Vagina (tissue), 2 donors: ENCODE data around the gene MLYCD. TPM values are rescaled to one million over a fixed set of nuclear protein-coding genes. Genes with fewer than 3 reads are reported as not detected.

Experiments
- DNase-seq, 2 donors: peaks; one replicate each; pipeline ENCODE4 v3.0.0-alpha.2; 2017; ENCODE audit errors: extremely low spot score in 2 of 2
- H3K27ac ChIP-seq: fragments of 200-600 bp; sonication (generic); one replicate; pipeline ENCODE4 v1.5.1; 2019
- H3K27me3 ChIP-seq: fragments of 200-600 bp; sonication (generic); one replicate; pipeline ENCODE4 v1.5.1; 2019
- H3K36me3 ChIP-seq, 2 donors: fragments of 200-600 bp; sonication (generic); one replicate each; pipeline ENCODE4 v1.5.1; 2017 to 2019
- H3K4me1 ChIP-seq: fragments of 200-600 bp; sonication (generic); one replicate; pipeline ENCODE4 v1.5.1; 2019
- H3K4me3 ChIP-seq, 2 donors: fragments of 200-600 bp; sonication (generic); 1 replicate in 1 of 2; 2 replicates in 1 of 2; pipeline ENCODE4 v1.5.1; 2016 to 2019
- H3K9me3 ChIP-seq: fragments of 200-600 bp; sonication (generic); one replicate; pipeline ENCODE4 v1.5.1; 2019
- CTCF ChIP-seq, 3 experiments: fragments of 450-650 bp in 2 of 3; fragments of 200-600 bp in 1 of 3; sonication (generic) in 1 of 3; IDR thresholded peaks; one replicate each; pipeline ENCODE4 v1.5.1; 2017 to 2019; ENCODE audit warnings: antibody characterized with exemption in 3 of 3, mild to moderate bottlenecking in 2 of 3, moderate library complexity in 2 of 3
- POLR2A ChIP-seq, 2 donors: fragments of 450-650 bp; IDR thresholded peaks; one replicate each; pipeline ENCODE4 v1.6.1; 2017; ENCODE audit warnings: antibody characterized with exemption in 2 of 2, mild to moderate bottlenecking in 2 of 2, moderate library complexity in 2 of 2
- POLR2AphosphoS5 ChIP-seq, 2 donors: sonication (generic); formaldehyde crosslinking; IDR thresholded peaks; one replicate each; pipeline ENCODE4 v1.9.0; 2017; ENCODE audit warnings: antibody characterized with exemption in 2 of 2, mild to moderate bottlenecking in 2 of 2, low read depth in 1 of 2; ENCODE audit not compliant: insufficient read depth in 1 of 2
- intact Hi-C: fragments of 100-400 bp; cut with DNase I; formaldehyde crosslinking; loops from one replicate; pipeline ENCODE4 v1.15.1; 2023
- total RNA-seq: library from RNA; depleted of rRNA; stranded (reverse); fragments of >200 nt; gene quantifications from one replicate; pipeline ENCODE4 v1.2.3, GENCODE V29; 2016

Gene MLYCD
- total RNA-seq, 1 donor from 2014 or later: 8.8 TPM

- no peak for TF ChIP-seq CTCF (IDR thresholded peaks at IDR 0.05)
- no peak for TF ChIP-seq POLR2A (IDR thresholded peaks at IDR 0.05)
- no peak for TF ChIP-seq POLR2AphosphoS5 (IDR thresholded peaks at IDR 0.05; ENCODE audit: insufficient read depth in 1 of 2, low read depth in 1 of 2)
- H3K4me1 ChIP-seq: peaks cover 36% of the 10 kb centered on the region
Measured at GRCh38 chr16:83901101-83901500, 2.2 kb downstream of the MLYCD start.

GRCh38 chr16:83903751-83904150 lies 4.8 kb downstream of the MLYCD start:
- intact Hi-C loops: no loop called here
- no peak for TF ChIP-seq POLR2A (IDR thresholded peaks at IDR 0.05)
- TF ChIP-seq CTCF (IDR thresholded peaks at IDR 0.05): no peak
- TF ChIP-seq POLR2AphosphoS5 (IDR thresholded peaks at IDR 0.05; ENCODE audit: insufficient read depth in 1 of 2, low read depth in 1 of 2): no peak
- Histone ChIP-seq H3K9me3 (no peaks in the 10 kb centered on the region), H3K4me1 (peaks cover 26% of the 10 kb centered on the region), H3K27me3 (no peaks in the 10 kb centered on the region), H3K27ac (no peak overlapping the region), H3K36me3 (peaks cover 0 to 11% of the 10 kb centered on the region in 2 donors), H3K4me3 (no peak overlapping the region)
- DNase-seq: no peak

More at GRCh38 chr16:83901101-83901500, 2.2 kb downstream of the MLYCD start:
- no peaks in the 10 kb centered on the region for H3K27me3 ChIP-seq
- DNase-seq: no peak
- no peaks in the 10 kb centered on the region for H3K36me3 ChIP-seq
- H3K9me3 ChIP-seq: no peaks in the 10 kb centered on the region
- H3K27ac ChIP-seq: no peak overlapping the region
- intact Hi-C loops: no loop called here
- no peak overlapping the region for H3K4me3 ChIP-seq

- Histone ChIP-seq H3K4me3 (no peak overlapping the region), H3K36me3 (peaks cover 0 to 15% of the 10 kb centered on the region in 2 donors), H3K27me3 (no peaks in the 10 kb centered on the region), H3K4me1 (peaks cover 2% of the 10 kb centered on the region), H3K9me3 (no peaks in the 10 kb centered on the region), H3K27ac (no peak overlapping the region)
- TF ChIP-seq CTCF (IDR thresholded peaks at IDR 0.05) (no peak), POLR2AphosphoS5 (IDR thresholded peaks at IDR 0.05; ENCODE audit: insufficient read depth in 1 of 2, low read depth in 1 of 2) (no peak), POLR2A (IDR thresholded peaks at IDR 0.05) (no peak)
- intact Hi-C loops: no loop called here
- no peak for DNase-seq
Measured at GRCh38 chr16:83906683-83907082, 7.8 kb downstream of the MLYCD start.

- Histone ChIP-seq H3K36me3 (peaks cover 0 to 19% of the 10 kb centered on the region in 2 donors), H3K9me3 (no peaks in the 10 kb centered on the region), H3K27me3 (no peaks in the 10 kb centered on the region), H3K27ac (no peak overlapping the region), H3K4me1 (no peaks in the 10 kb centered on the region), H3K4me3 (no peak overlapping the region)
- DNase-seq: no peak
- intact Hi-C loops: no loop called here
- TF ChIP-seq POLR2AphosphoS5 (IDR thresholded peaks at IDR 0.05; ENCODE audit: insufficient read depth in 1 of 2, low read depth in 1 of 2): no peak
- TF ChIP-seq POLR2A (IDR thresholded peaks at IDR 0.05): no peak
- no peak for TF ChIP-seq CTCF (IDR thresholded peaks at IDR 0.05)
Measured at GRCh38 chr16:83907111-83907510, 8.2 kb downstream of the MLYCD start.

GRCh38 chr16:83907631-83908250 lies 8.8 kb downstream of the MLYCD start:
- no peak for TF ChIP-seq POLR2AphosphoS5 (IDR thresholded peaks at IDR 0.05; ENCODE audit: insufficient read depth in 1 of 2, low read depth in 1 of 2)
- TF ChIP-seq POLR2A (IDR thresholded peaks at IDR 0.05): no peak
- TF ChIP-seq CTCF (IDR thresholded peaks at IDR 0.05): no peak
- no peak for DNase-seq
- Histone ChIP-seq H3K4me1 (no peaks in the 10 kb centered on the region), H3K27me3 (no peaks in the 10 kb centered on the region), H3K9me3 (no peaks in the 10 kb centered on the region), H3K36me3 (peaks cover 0 to 25% of the 10 kb centered on the region in 2 donors), H3K27ac (no peak overlapping the region), H3K4me3 (no peak overlapping the region)
- intact Hi-C loops: no loop called here
